K562 (cell line): Measurements from ENCODE around the gene MAL.

Experiments
- CHD1 ChIP-seq: fragments of 200-600 bp; sonication (generic); IDR thresholded peaks from one replicate; pipeline ENCODE4 v1.6.1; 2012; ENCODE audit warnings: mild to moderate bottlenecking, moderate library complexity, low read length, inconsistent platforms
- CTCF ChIP-seq, 3 experiments: IDR thresholded peaks in 2 of 3; conservative IDR thresholded peaks in 1 of 3; 2 replicates each; pipeline ENCODE4 v1.5.1; 2011 to 2012; ENCODE audit warnings: low read length in 3 of 3, mild to moderate bottlenecking in 3 of 3, control low read depth in 2 of 3, improper control_type of control experiment in 1 of 3, inconsistent platforms in 1 of 3, low read depth in 1 of 3, mixed read lengths in 1 of 3, moderate library complexity in 1 of 3; ENCODE audit not compliant: insufficient read depth in 2 of 3
- E2F8 ChIP-seq: fragments of 450-650 bp; IDR thresholded peaks from 2 replicates; pipeline ENCODE4 v1.7.1; 2018; ENCODE audit warnings: mild to moderate bottlenecking, low read depth; ENCODE audit not compliant: partially characterized antibody
- MYC ChIP-seq, 2 experiments: fragments of 250-450 bp in 1 of 2; sonication (Bioruptor Pico) in 1 of 2; IDR thresholded peaks; 2 replicates each; pipeline versions ENCODE4 v1.5.1 to v1.6.1; 2012 to 2021; ENCODE audit warnings: low read depth in 2 of 2, borderline replicate concordance in 1 of 2, improper control_type of control experiment in 1 of 2, low read length in 1 of 2, mild to moderate bottlenecking in 1 of 2, moderate library complexity in 1 of 2
- RAD51 ChIP-seq: fragments of 450-650 bp; IDR thresholded peaks from 2 replicates; pipeline ENCODE4 v1.7.1; 2016; ENCODE audit warnings: low read depth, mild to moderate bottlenecking, borderline replicate concordance

GRCh38 chr2:95077530-95077825 lies 52.0 kb downstream of the MAL start:
- TF ChIP-seq CTCF (IDR thresholded peaks at IDR 0.05 in 2 of 3, conservative IDR thresholded peaks at IDR 0.05 in 1 of 3; ENCODE audit: insufficient read depth in 2 of 3, low read depth in 1 of 3, low read length in 3 of 3) (peak in 2 of 3 experiments; percentile 3 to 21; a peak in 2 of 6 replicates), RAD51 (no peak), E2F8 (no peak), MYC (IDR thresholded peaks at IDR 0.05; ENCODE audit: low read depth, low read length) (no peak), MYC (CRISPR knock-in tag; IDR thresholded peaks at IDR 0.05; ENCODE audit: borderline replicate concordance, low read depth) (no peak), CHD1 (no peak)
